ENCODE measurements around the gene CNIH3.

GRCh38 chr1:224779536-224779935, 163.4 kb downstream of the CNIH3 start:
- TF ChIP-seq, protein P1, sequence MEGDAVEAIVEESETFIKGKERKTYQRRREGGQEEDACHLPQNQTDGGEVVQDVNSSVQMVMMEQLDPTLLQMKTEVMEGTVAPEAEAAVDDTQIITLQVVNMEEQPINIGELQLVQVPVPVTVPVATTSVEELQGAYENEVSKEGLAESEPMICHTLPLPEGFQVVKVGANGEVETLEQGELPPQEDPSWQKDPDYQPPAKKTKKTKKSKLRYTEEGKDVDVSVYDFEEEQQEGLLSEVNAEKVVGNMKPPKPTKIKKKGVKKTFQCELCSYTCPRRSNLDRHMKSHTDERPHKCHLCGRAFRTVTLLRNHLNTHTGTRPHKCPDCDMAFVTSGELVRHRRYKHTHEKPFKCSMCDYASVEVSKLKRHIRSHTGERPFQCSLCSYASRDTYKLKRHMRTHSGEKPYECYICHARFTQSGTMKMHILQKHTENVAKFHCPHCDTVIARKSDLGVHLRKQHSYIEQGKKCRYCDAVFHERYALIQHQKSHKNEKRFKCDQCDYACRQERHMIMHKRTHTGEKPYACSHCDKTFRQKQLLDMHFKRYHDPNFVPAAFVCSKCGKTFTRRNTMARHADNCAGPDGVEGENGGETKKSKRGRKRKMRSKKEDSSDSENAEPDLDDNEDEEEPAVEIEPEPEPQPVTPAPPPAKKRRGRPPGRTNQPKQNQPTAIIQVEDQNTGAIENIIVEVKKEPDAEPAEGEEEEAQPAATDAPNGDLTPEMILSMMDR (IDR thresholded peaks at IDR 0.05) = no peak
- no peak for TF ChIP-seq POLR2A (IDR thresholded peaks at IDR 0.05)
